Measurements from ENCODE around the gene SH3RF3. TPM values are rescaled to one million over a fixed set of nuclear protein-coding genes. Genes with fewer than 3 reads are reported as not detected.

The SH3RF3 gene
- total RNA-seq, 1 experiment from 2014 or later, result 1.0 TPM

DNA sequence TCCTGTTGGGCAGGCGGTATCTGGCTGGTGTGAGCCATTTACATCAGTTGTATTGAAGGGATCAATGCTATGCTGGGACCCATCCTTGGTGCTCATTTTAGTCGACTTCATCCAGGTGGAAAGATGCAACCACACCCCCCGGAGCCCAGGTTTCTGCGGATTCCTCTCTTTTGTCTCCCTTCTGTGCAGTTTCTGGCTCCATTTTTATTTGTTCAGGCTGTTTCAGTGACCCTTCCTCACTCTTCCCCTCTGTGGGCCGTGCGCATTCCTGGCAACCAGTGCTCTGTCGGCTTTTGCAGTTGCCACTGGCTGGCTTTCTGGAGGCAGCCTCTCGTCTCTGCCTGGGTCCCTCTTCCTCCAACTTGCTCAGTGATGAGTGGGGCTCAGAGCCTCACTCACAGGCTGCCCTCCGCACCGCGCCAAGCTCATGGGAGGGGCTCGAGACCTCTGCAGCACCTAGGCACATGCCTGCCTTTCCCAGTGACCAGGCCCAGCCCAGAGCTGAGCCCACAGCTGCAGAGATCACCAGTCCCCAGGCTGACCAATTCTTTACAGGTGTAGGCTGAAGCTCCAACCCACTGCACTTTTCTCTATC lies 12.1 kb downstream of the SH3RF3 start:
- DNase-seq (ENCODE audit: low spot score), result no peak

More for the DNA sequence above, 12.1 kb downstream of the SH3RF3 start:
- no peak overlapping the region for H3K27ac Mint-ChIP-seq
- peaks cover 4% of the 10 kb centered on the region for H3K4me1 Mint-ChIP-seq
- no peaks in the 10 kb centered on the region for H3K9me3 Mint-ChIP-seq
- POLR2A ChIA-PET, result no interaction called here
- no peaks in the 10 kb centered on the region for H3K27me3 Mint-ChIP-seq (ENCODE audit: low read depth)
- CTCF ChIA-PET, result no interaction called here
- H3K36me3 Mint-ChIP-seq, result no peaks in the 10 kb centered on the region
- no peak overlapping the region for H3K4me3 Mint-ChIP-seq
- ATAC-seq, result no peak
- TF ChIP-seq TEAD4 (CRISPR knock-in tag; IDR thresholded peaks at IDR 0.05), result no peak
- no peak for TF ChIP-seq PRRX2 (CRISPR knock-in tag; IDR thresholded peaks at IDR 0.05)
- TF ChIP-seq SMAD3 (CRISPR knock-in tag; IDR thresholded peaks at IDR 0.05; ENCODE audit: borderline replicate concordance), result no peak
- TF ChIP-seq, protein P1, sequence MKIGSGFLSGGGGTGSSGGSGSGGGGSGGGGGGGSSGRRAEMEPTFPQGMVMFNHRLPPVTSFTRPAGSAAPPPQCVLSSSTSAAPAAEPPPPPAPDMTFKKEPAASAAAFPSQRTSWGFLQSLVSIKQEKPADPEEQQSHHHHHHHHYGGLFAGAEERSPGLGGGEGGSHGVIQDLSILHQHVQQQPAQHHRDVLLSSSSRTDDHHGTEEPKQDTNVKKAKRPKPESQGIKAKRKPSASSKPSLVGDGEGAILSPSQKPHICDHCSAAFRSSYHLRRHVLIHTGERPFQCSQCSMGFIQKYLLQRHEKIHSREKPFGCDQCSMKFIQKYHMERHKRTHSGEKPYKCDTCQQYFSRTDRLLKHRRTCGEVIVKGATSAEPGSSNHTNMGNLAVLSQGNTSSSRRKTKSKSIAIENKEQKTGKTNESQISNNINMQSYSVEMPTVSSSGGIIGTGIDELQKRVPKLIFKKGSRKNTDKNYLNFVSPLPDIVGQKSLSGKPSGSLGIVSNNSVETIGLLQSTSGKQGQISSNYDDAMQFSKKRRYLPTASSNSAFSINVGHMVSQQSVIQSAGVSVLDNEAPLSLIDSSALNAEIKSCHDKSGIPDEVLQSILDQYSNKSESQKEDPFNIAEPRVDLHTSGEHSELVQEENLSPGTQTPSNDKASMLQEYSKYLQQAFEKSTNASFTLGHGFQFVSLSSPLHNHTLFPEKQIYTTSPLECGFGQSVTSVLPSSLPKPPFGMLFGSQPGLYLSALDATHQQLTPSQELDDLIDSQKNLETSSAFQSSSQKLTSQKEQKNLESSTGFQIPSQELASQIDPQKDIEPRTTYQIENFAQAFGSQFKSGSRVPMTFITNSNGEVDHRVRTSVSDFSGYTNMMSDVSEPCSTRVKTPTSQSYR (CRISPR knock-in tag; IDR thresholded peaks at IDR 0.05), result no peak
- TF ChIP-seq, protein P2, sequence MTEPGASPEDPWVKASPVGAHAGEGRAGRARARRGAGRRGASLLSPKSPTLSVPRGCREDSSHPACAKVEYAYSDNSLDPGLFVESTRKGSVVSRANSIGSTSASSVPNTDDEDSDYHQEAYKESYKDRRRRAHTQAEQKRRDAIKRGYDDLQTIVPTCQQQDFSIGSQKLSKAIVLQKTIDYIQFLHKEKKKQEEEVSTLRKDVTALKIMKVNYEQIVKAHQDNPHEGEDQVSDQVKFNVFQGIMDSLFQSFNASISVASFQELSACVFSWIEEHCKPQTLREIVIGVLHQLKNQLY (CRISPR knock-in tag; IDR thresholded peaks at IDR 0.05), result no peak
- TF ChIP-seq, protein P3, sequence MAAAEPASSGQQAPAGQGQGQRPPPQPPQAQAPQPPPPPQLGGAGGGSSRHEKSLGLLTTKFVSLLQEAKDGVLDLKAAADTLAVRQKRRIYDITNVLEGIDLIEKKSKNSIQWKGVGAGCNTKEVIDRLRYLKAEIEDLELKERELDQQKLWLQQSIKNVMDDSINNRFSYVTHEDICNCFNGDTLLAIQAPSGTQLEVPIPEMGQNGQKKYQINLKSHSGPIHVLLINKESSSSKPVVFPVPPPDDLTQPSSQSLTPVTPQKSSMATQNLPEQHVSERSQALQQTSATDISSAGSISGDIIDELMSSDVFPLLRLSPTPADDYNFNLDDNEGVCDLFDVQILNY (CRISPR knock-in tag; IDR thresholded peaks at IDR 0.05), result no peak
- TF ChIP-seq, protein P4, sequence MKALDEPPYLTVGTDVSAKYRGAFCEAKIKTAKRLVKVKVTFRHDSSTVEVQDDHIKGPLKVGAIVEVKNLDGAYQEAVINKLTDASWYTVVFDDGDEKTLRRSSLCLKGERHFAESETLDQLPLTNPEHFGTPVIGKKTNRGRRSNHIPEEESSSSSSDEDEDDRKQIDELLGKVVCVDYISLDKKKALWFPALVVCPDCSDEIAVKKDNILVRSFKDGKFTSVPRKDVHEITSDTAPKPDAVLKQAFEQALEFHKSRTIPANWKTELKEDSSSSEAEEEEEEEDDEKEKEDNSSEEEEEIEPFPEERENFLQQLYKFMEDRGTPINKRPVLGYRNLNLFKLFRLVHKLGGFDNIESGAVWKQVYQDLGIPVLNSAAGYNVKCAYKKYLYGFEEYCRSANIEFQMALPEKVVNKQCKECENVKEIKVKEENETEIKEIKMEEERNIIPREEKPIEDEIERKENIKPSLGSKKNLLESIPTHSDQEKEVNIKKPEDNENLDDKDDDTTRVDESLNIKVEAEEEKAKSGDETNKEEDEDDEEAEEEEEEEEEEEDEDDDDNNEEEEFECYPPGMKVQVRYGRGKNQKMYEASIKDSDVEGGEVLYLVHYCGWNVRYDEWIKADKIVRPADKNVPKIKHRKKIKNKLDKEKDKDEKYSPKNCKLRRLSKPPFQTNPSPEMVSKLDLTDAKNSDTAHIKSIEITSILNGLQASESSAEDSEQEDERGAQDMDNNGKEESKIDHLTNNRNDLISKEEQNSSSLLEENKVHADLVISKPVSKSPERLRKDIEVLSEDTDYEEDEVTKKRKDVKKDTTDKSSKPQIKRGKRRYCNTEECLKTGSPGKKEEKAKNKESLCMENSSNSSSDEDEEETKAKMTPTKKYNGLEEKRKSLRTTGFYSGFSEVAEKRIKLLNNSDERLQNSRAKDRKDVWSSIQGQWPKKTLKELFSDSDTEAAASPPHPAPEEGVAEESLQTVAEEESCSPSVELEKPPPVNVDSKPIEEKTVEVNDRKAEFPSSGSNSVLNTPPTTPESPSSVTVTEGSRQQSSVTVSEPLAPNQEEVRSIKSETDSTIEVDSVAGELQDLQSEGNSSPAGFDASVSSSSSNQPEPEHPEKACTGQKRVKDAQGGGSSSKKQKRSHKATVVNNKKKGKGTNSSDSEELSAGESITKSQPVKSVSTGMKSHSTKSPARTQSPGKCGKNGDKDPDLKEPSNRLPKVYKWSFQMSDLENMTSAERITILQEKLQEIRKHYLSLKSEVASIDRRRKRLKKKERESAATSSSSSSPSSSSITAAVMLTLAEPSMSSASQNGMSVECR (CRISPR knock-in tag; IDR thresholded peaks at IDR 0.05; ENCODE audit: borderline replicate concordance), result no peak
- TF ChIP-seq OVOL2 (CRISPR knock-in tag; IDR thresholded peaks at IDR 0.05; ENCODE audit: borderline replicate concordance), result no peak
- TF ChIP-seq EMX1 (CRISPR knock-in tag; IDR thresholded peaks at IDR 0.05), result no peak
- TF ChIP-seq, protein P5, sequence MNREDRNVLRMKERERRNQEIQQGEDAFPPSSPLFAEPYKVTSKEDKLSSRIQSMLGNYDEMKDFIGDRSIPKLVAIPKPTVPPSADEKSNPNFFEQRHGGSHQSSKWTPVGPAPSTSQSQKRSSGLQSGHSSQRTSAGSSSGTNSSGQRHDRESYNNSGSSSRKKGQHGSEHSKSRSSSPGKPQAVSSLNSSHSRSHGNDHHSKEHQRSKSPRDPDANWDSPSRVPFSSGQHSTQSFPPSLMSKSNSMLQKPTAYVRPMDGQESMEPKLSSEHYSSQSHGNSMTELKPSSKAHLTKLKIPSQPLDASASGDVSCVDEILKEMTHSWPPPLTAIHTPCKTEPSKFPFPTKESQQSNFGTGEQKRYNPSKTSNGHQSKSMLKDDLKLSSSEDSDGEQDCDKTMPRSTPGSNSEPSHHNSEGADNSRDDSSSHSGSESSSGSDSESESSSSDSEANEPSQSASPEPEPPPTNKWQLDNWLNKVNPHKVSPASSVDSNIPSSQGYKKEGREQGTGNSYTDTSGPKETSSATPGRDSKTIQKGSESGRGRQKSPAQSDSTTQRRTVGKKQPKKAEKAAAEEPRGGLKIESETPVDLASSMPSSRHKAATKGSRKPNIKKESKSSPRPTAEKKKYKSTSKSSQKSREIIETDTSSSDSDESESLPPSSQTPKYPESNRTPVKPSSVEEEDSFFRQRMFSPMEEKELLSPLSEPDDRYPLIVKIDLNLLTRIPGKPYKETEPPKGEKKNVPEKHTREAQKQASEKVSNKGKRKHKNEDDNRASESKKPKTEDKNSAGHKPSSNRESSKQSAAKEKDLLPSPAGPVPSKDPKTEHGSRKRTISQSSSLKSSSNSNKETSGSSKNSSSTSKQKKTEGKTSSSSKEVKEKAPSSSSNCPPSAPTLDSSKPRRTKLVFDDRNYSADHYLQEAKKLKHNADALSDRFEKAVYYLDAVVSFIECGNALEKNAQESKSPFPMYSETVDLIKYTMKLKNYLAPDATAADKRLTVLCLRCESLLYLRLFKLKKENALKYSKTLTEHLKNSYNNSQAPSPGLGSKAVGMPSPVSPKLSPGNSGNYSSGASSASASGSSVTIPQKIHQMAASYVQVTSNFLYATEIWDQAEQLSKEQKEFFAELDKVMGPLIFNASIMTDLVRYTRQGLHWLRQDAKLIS (CRISPR knock-in tag; IDR thresholded peaks at IDR 0.05; ENCODE audit: borderline replicate concordance), result no peak
- no peak for TF ChIP-seq IRF2 (CRISPR knock-in tag; IDR thresholded peaks at IDR 0.05; ENCODE audit: borderline replicate concordance, low read depth)
- TF ChIP-seq, protein P6, sequence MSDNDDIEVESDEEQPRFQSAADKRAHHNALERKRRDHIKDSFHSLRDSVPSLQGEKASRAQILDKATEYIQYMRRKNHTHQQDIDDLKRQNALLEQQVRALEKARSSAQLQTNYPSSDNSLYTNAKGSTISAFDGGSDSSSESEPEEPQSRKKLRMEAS (CRISPR knock-in tag; IDR thresholded peaks at IDR 0.05), result no peak
- no peak for TF ChIP-seq NR3C1 (CRISPR knock-in tag; conservative IDR thresholded peaks at IDR 0.05; ENCODE audit: low read depth)

All from WTC11 (cell line).